GM12873 (cell line): ENCODE data around the gene PORCN.

Experiments
- TF ChIP-seq, protein P1 (sequence below): IDR thresholded peaks from 2 replicates; pipeline ENCODE4 v1.5.1; 2012; ENCODE audit warnings: low read depth, mild to moderate bottlenecking, moderate library complexity, low read length, control low read depth; ENCODE audit not compliant: insufficient read depth; ENCODE audit errors: missing control alignments

Gene PORCN

GRCh38 chrX:48548871-48549270 lies 40.1 kb downstream of the PORCN start:
- TF ChIP-seq, protein P1, sequence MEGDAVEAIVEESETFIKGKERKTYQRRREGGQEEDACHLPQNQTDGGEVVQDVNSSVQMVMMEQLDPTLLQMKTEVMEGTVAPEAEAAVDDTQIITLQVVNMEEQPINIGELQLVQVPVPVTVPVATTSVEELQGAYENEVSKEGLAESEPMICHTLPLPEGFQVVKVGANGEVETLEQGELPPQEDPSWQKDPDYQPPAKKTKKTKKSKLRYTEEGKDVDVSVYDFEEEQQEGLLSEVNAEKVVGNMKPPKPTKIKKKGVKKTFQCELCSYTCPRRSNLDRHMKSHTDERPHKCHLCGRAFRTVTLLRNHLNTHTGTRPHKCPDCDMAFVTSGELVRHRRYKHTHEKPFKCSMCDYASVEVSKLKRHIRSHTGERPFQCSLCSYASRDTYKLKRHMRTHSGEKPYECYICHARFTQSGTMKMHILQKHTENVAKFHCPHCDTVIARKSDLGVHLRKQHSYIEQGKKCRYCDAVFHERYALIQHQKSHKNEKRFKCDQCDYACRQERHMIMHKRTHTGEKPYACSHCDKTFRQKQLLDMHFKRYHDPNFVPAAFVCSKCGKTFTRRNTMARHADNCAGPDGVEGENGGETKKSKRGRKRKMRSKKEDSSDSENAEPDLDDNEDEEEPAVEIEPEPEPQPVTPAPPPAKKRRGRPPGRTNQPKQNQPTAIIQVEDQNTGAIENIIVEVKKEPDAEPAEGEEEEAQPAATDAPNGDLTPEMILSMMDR = no peak

DNA sequence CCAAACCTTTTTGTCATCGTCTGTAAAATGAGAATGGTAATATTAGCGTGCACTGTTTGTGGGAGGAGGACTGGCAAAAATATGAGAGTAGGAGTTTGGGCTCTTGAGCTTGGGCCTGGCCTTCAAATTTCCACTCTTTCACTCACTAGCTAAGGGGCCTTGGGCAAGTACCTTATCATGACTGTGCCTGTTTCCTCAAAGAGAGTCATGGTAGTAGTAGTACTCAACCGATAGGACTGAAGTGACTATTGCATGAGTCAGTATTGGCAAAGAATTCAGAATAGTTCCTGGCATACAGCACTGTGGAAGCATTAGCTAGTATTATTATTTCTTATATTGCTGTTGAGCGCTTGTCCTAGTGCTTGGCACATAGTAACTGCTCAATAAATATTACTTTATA lies 49.5 kb downstream of the PORCN start:
- TF ChIP-seq, protein P1 = no peak

DNA sequence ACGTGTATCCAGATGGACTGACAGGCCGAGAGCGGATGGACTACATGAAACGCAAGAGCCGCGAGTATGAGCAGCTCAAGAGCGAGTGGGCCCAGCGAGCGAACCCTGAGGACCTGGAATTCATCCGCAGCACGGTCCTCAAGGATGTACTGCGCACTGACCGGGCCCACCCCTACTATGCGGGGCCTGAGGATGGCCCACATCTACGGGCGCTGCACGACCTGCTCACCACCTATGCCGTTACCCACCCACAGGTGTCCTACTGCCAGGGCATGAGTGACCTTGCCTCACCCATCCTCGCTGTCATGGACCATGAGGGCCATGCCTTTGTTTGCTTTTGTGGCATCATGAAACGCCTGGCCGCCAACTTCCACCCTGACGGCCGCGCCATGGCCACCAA lies 50.8 kb downstream of the PORCN start:
- TF ChIP-seq, protein P1 = no peak

DNA sequence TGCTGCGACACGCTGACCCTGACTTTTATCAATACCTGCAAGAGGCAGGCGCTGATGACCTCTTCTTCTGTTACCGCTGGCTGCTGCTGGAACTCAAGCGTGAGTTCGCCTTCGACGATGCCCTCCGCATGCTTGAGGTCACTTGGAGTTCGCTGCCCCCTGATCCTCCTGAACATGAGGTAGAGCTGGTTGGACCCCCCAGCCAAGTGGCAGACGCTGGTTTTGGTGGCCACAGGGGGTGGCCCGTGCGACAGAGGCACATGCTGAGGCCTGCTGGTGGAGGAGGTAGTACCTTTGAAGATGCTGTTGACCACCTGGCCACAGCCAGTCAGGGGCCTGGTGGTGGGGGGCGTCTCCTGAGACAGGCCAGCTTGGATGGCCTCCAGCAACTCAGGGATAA lies 51.3 kb downstream of the PORCN start:
- TF ChIP-seq, protein P1 = no peak

- TF ChIP-seq, protein P1 = no peak
These were observed 51.9 kb downstream of the PORCN start for GRCh38 chrX:48560681-48561080.

GRCh38 chrX:48569958-48570357 lies 61.2 kb downstream of the PORCN start:
- TF ChIP-seq, protein P1 = no peak
